GM23338 (cell line): ENCODE results near the gene NFE2L3.

Experiments used
- CREB1 ChIP-seq: fragments of 250-450 bp; sonication (Bioruptor Pico); IDR thresholded peaks from 2 replicates; pipeline ENCODE4 v1.5.0; 2020; ENCODE audit warnings: low read depth, mild to moderate bottlenecking, moderate library complexity
- EZH2 ChIP-seq: fragments of 200-600 bp; sonication (generic); IDR thresholded peaks from one replicate; pipeline ENCODE4 v1.8.0; 2017; ENCODE audit warnings: antibody characterized with exemption, mild to moderate bottlenecking, low read depth; ENCODE audit not compliant: unreplicated experiment
- EZH2phosphoT487 ChIP-seq: fragments of 200-600 bp; sonication (generic); IDR thresholded peaks from one replicate; pipeline ENCODE4 v1.8.1; 2018; ENCODE audit warnings: antibody characterized with exemption; ENCODE audit not compliant: unreplicated experiment
- NANOG ChIP-seq: IDR thresholded peaks from 2 replicates; pipeline ENCODE4 v1.6.1; 2016; ENCODE audit warnings: antibody characterized with exemption, borderline replicate concordance
- POLR2AphosphoS5 ChIP-seq: IDR thresholded peaks from 2 replicates; pipeline ENCODE4 v1.6.1; 2016; ENCODE audit warnings: antibody characterized with exemption, low read depth
- STAT1 ChIP-seq: IDR thresholded peaks from one replicate; pipeline ENCODE4 v1.6.1; 2016; ENCODE audit warnings: antibody characterized with exemption; ENCODE audit not compliant: unreplicated experiment
- ZNF331 ChIP-seq: fragments of 250-450 bp; sonication (Bioruptor Pico); IDR thresholded peaks from 2 replicates; pipeline ENCODE4 v1.5.0; 2020; ENCODE audit warnings: low read depth, mild to moderate bottlenecking, moderate library complexity
- TF ChIP-seq, protein P1 (sequence below), 2 experiments: fragments of 200-600 bp in 1 of 2; sonication (generic) in 1 of 2; conservative IDR thresholded peaks; 2 replicates each; pipeline versions ENCODE4 v1.5.1 to v1.6.1; 2016 to 2017; ENCODE audit warnings: antibody characterized with exemption in 2 of 2, low read depth in 2 of 2, mild to moderate bottlenecking in 2 of 2, moderate library complexity in 1 of 2
- TF ChIP-seq, protein P2 (sequence below): IDR thresholded peaks from one replicate; pipeline ENCODE4 v1.6.1; 2018; ENCODE audit warnings: antibody characterized with exemption; ENCODE audit not compliant: unreplicated experiment
- TF ChIP-seq, protein P3 (sequence below): IDR thresholded peaks from 2 replicates; pipeline ENCODE4 v1.6.1; 2016; ENCODE audit warnings: antibody characterized with exemption

DNA sequence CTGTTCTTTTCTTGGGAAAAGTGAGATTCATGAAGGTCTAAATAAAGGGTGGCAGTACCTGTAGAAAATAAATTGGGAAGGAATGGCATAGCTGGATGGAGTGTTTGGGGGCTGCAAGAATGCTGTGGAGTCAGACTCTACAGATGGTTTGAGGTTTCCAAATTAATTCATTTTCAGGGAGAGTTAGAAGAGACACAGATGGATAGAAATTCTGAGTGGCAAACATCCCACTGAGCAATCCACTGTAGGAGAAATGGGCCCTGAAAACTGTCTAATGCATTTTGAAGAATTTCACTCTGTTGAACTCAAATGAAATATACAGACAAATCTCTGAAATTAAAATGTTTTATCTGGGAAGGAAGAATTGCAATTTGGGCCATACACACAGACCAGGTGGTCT, 16.9 kb upstream of the NFE2L3 start:
- TF ChIP-seq, protein P1, sequence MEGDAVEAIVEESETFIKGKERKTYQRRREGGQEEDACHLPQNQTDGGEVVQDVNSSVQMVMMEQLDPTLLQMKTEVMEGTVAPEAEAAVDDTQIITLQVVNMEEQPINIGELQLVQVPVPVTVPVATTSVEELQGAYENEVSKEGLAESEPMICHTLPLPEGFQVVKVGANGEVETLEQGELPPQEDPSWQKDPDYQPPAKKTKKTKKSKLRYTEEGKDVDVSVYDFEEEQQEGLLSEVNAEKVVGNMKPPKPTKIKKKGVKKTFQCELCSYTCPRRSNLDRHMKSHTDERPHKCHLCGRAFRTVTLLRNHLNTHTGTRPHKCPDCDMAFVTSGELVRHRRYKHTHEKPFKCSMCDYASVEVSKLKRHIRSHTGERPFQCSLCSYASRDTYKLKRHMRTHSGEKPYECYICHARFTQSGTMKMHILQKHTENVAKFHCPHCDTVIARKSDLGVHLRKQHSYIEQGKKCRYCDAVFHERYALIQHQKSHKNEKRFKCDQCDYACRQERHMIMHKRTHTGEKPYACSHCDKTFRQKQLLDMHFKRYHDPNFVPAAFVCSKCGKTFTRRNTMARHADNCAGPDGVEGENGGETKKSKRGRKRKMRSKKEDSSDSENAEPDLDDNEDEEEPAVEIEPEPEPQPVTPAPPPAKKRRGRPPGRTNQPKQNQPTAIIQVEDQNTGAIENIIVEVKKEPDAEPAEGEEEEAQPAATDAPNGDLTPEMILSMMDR (conservative IDR thresholded peaks at IDR 0.05; ENCODE audit: low read depth in 2 of 2), result no peak
- TF ChIP-seq, protein P2, sequence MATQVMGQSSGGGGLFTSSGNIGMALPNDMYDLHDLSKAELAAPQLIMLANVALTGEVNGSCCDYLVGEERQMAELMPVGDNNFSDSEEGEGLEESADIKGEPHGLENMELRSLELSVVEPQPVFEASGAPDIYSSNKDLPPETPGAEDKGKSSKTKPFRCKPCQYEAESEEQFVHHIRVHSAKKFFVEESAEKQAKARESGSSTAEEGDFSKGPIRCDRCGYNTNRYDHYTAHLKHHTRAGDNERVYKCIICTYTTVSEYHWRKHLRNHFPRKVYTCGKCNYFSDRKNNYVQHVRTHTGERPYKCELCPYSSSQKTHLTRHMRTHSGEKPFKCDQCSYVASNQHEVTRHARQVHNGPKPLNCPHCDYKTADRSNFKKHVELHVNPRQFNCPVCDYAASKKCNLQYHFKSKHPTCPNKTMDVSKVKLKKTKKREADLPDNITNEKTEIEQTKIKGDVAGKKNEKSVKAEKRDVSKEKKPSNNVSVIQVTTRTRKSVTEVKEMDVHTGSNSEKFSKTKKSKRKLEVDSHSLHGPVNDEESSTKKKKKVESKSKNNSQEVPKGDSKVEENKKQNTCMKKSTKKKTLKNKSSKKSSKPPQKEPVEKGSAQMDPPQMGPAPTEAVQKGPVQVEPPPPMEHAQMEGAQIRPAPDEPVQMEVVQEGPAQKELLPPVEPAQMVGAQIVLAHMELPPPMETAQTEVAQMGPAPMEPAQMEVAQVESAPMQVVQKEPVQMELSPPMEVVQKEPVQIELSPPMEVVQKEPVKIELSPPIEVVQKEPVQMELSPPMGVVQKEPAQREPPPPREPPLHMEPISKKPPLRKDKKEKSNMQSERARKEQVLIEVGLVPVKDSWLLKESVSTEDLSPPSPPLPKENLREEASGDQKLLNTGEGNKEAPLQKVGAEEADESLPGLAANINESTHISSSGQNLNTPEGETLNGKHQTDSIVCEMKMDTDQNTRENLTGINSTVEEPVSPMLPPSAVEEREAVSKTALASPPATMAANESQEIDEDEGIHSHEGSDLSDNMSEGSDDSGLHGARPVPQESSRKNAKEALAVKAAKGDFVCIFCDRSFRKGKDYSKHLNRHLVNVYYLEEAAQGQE, result no peak
- TF ChIP-seq EZH2phosphoT487 (no peak), POLR2AphosphoS5 (no peak), EZH2 (no peak), ZNF331 (CRISPR knock-in tag) (no peak), CREB1 (CRISPR knock-in tag) (no peak), NANOG (no peak), STAT1 (no peak)
- TF ChIP-seq, protein P3, sequence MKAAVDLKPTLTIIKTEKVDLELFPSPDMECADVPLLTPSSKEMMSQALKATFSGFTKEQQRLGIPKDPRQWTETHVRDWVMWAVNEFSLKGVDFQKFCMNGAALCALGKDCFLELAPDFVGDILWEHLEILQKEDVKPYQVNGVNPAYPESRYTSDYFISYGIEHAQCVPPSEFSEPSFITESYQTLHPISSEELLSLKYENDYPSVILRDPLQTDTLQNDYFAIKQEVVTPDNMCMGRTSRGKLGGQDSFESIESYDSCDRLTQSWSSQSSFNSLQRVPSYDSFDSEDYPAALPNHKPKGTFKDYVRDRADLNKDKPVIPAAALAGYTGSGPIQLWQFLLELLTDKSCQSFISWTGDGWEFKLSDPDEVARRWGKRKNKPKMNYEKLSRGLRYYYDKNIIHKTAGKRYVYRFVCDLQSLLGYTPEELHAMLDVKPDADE, result no peak
